ENCODE results near the gene GIMAP2. TPM values are rescaled to one million over a fixed set of nuclear protein-coding genes. Genes with fewer than 3 reads are reported as not detected.
"Not testable (repeated sequence)": the region's sequence is repeated elsewhere in the genome, so short reads cannot be mapped to it uniquely, and the experiment has no call there.

GIMAP2 gene
- polyA plus RNA-seq, 1 experiment: 0.10 TPM

GRCh38 chr7:150660939-150661613, 24.4 kb upstream of the GIMAP2 start:
- H3K27me3 ChIP-seq (ENCODE audit: control insufficient read depth, insufficient read depth, low read length): no peaks in the 10 kb centered on the region
- POLR2A ChIA-PET: no interaction called here
- CTCF ChIA-PET: no interaction called here

GRCh38 chr7:150662821-150663220, 22.7 kb upstream of the GIMAP2 start:
- H3K4me3 ChIP-seq (ENCODE audit: low read depth, low read length); H3K27me3 ChIP-seq (ENCODE audit: control insufficient read depth, insufficient read depth, low read length); DNase-seq (ENCODE audit: low read depth, low spot score); POLR2A ChIA-PET; H3K27ac ChIP-seq (ENCODE audit: low read depth, low read length); CTCF ChIA-PET: not testable (repeated sequence)
- peaks cover 34% of the 10 kb centered on the region for H3K9me3 ChIP-seq (ENCODE audit: control insufficient read depth, insufficient read depth, low read length)

More at GRCh38 chr7:150660939-150661613, 24.4 kb upstream of the GIMAP2 start:
- TF ChIP-seq, protein P1, sequence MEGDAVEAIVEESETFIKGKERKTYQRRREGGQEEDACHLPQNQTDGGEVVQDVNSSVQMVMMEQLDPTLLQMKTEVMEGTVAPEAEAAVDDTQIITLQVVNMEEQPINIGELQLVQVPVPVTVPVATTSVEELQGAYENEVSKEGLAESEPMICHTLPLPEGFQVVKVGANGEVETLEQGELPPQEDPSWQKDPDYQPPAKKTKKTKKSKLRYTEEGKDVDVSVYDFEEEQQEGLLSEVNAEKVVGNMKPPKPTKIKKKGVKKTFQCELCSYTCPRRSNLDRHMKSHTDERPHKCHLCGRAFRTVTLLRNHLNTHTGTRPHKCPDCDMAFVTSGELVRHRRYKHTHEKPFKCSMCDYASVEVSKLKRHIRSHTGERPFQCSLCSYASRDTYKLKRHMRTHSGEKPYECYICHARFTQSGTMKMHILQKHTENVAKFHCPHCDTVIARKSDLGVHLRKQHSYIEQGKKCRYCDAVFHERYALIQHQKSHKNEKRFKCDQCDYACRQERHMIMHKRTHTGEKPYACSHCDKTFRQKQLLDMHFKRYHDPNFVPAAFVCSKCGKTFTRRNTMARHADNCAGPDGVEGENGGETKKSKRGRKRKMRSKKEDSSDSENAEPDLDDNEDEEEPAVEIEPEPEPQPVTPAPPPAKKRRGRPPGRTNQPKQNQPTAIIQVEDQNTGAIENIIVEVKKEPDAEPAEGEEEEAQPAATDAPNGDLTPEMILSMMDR (IDR thresholded peaks at IDR 0.05; ENCODE audit: low read depth, low read length): no peak
- DNase-seq (ENCODE audit: low read depth, low spot score): no peak
- H3K4me3 ChIP-seq (ENCODE audit: low read depth, low read length): no peak overlapping the region
- H3K9me3 ChIP-seq (ENCODE audit: control insufficient read depth, insufficient read depth, low read length): peaks cover 40% of the 10 kb centered on the region
- no peak overlapping the region for H3K27ac ChIP-seq (ENCODE audit: low read depth, low read length)

GRCh38 chr7:150663802-150664494, 21.6 kb upstream of the GIMAP2 start:
- no peak for DNase-seq (ENCODE audit: low read depth, low spot score)
- H3K27me3 ChIP-seq (ENCODE audit: control insufficient read depth, insufficient read depth, low read length): no peaks in the 10 kb centered on the region
- ChIA-PET POLR2A (no interaction called here), CTCF (no interaction called here)
- peaks cover 31% of the 10 kb centered on the region for H3K9me3 ChIP-seq (ENCODE audit: control insufficient read depth, insufficient read depth, low read length)
- no peak overlapping the region for H3K27ac ChIP-seq (ENCODE audit: low read depth, low read length)
- TF ChIP-seq, protein P1 (IDR thresholded peaks at IDR 0.05; ENCODE audit: low read depth, low read length): no peak
- no peak overlapping the region for H3K4me3 ChIP-seq (ENCODE audit: low read depth, low read length)

DNA sequence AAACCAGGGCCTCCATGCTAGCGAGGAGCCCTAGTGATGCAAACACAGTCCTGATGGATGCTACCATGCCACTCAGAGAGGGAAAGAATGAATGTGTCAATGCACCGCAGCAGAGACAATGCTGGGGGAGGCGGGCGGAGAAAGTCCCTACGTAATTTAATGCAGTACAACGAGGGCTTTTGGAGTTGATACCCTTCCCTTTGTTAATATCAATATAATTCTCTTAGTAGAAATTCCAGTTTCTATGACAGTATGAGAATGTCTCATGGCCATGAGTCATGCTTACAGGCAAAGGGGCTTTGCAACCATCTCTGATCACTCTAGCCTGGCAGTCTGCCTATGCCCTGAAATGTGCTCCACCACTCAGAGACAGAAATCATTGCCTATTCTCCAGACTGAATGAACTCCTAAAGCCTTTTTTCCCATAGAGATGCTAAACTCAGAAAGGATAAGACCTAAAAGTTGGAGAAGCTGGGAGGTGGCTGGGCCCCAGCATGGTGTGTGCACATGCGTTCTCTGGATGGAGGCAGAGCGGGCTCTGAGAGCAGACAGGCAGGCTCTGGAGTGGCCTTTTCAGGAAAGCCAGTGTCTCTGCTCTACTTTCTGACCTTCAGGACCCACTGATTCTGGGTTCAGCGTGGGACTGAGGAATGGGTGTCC, 20.3 kb upstream of the GIMAP2 start:
- ChIA-PET CTCF (no interaction called here), POLR2A (no interaction called here)
- TF ChIP-seq, protein P1 (IDR thresholded peaks at IDR 0.05; ENCODE audit: low read depth, low read length): no peak

DNA sequence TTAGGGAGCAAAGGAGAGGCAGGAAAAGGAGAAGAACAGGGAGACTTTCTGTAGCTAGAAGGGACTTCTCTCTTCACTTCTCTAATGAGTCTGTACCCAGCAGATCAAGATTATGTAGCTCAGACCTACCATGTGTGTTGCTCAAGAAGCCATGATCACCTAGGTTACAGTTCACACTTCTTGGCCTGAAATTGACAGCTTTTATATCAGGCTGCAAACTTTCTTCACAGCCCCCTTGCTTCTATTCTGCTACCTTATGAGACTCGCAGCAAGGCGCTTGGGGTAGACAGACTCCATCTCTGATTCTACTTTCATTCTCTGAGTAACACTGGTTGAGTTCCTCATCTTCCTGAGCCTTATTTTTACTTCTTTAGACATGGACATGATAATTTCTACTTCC, 19.6 kb upstream of the GIMAP2 start:
- TF ChIP-seq, protein P1 (IDR thresholded peaks at IDR 0.05; ENCODE audit: low read depth, low read length): no peak
- no peaks in the 10 kb centered on the region for H3K27me3 ChIP-seq (ENCODE audit: control insufficient read depth, insufficient read depth, low read length)
- H3K4me3 ChIP-seq (ENCODE audit: low read depth, low read length): no peak overlapping the region
- CTCF ChIA-PET: no interaction called here
- DNase-seq (ENCODE audit: low read depth, low spot score): no peak
- H3K27ac ChIP-seq (ENCODE audit: low read depth, low read length): no peak overlapping the region
- POLR2A ChIA-PET: no interaction called here
- H3K9me3 ChIP-seq (ENCODE audit: control insufficient read depth, insufficient read depth, low read length): peaks cover 21% of the 10 kb centered on the region

More for the DNA sequence above, 20.3 kb upstream of the GIMAP2 start:
- no peaks in the 10 kb centered on the region for H3K27me3 ChIP-seq (ENCODE audit: control insufficient read depth, insufficient read depth, low read length)
- no peak overlapping the region for H3K27ac ChIP-seq (ENCODE audit: low read depth, low read length)
- no peak for DNase-seq (ENCODE audit: low read depth, low spot score)
- H3K9me3 ChIP-seq (ENCODE audit: control insufficient read depth, insufficient read depth, low read length): peaks cover 21% of the 10 kb centered on the region
- H3K4me3 ChIP-seq (ENCODE audit: low read depth, low read length): no peak overlapping the region

Data from AG04450 (cell line).